ENCODE data around the gene IL1RN.

The IL1RN gene

DNA sequence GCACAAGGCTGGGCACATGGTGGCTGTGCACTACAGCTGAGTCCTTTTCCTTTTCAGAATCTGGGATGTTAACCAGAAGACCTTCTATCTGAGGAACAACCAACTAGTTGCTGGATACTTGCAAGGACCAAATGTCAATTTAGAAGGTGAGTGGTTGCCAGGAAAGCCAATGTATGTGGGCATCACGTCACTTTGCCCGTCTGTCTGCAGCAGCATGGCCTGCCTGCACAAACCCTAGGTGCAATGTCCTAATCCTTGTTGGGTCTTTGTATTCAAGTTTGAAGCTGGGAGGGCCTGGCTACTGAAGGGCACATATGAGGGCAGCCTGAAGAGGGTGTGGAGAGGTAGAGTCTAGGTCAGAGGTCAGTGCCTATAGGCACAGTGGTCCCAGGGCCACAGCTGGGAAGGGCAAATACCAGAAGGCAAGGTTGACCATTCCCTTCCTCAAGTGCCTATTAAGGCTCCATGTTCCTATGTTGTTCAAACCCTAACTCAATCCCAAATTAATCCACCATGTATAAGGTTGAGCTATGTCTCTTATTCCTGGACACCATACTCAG lies 2.2 kb downstream of the IL1RN start:
- DNase-seq (ENCODE audit: low spot score), result no peak

DNA sequence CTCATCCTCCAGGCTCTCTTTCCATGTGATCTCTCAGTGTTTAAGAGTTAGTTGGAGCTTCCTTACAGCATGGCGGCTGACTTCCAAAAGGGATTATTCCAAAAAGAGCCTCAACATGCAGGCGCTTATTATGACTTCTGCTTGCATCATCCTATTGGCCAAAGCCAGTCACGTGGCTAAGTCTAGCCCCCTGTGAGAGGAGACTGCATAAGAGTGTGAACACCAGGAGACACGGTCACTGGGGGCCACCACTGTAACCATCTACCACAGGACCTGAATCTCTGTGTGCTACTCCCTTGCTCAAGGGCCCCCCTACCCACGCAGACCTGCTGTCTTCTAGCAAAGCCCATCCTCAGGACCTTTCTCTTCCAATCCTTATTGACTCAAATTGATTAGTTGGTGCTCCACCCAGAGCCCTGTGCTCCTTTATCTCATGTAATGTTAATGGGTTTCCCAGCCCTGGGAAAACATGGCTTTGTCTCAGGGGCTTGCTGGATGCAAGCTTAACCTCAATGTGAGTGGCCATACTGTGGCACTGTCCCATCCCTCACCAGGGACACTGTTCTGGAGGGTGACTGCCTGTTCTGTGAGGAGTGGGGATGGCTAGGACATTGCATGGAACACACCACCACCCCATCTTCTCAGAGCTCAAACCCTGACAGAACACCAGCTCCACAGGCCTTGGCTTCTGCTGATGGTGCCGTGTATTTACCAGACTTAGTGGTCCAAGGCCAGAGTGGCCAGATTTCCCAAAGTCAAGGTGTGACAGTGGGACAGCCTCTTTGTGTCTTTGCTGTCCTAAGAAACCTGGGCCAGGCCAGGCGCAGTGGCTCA lies 4.2 kb downstream of the IL1RN start:
- no peak for DNase-seq (ENCODE audit: low spot score)

- DNase-seq (ENCODE audit: low spot score), result no peak
Observed at GRCh38 chr2:113132414-113133021, 5.1 kb downstream of the IL1RN start.

DNA sequence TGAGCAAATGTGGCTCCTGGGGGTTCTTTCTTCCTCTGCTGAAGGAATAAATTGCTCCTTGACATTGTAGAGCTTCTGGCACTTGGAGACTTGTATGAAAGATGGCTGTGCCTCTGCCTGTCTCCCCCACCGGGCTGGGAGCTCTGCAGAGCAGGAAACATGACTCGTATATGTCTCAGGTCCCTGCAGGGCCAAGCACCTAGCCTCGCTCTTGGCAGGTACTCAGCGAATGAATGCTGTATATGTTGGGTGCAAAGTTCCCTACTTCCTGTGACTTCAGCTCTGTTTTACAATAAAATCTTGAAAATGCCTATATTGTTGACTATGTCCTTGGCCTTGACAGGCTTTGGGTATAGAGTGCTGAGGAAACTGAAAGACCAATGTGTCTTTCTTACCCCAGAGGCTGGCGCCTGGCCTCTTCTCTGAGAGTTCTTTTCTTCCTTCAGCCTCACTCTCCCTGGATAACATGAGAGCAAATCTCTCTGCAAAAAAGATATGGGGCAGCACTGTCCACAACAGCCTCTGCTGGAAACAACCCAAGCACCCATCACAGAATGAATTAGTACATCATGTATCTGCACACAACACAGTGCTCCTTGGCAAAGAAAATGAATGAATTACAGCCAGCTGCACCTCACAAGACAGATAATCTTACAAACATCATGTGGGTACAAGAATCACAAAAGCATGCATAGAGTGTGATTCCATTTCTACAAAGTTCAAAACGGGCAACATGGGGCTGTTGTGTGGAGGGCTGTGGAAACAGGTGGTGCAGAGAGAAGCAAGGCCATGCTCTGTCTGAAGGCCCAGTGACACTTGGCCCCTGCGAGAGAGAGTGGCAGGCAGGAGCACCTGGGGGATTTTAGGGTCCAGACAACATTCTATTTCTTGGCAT lies 6.6 kb downstream of the IL1RN start:
- DNase-seq (ENCODE audit: low spot score), result no peak

DNA sequence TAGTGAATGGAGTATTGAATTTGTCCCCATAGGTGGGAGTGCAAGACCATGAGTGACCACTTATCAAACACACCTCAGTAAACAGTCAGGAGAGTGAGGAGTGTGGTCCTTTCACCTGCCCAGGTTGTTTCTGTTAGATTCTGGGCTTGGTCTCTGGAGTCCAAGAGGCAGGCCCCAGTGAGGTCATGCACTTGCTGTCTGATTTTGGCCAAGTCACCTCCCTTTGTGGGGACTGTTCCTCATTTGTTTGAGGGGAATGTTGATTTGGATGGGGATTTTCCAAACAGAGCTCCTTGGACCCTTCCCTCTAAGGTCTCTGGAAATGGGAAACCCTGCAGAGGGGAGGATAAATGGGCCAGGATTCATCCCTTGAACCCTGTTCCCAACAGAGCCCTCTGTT lies 7.3 kb downstream of the IL1RN start:
- DNase-seq (ENCODE audit: low spot score), result no peak

- DNase-seq (ENCODE audit: low spot score), result no peak
Observed at GRCh38 chr2:113135317-113135716, 7.9 kb downstream of the IL1RN start.

DNA sequence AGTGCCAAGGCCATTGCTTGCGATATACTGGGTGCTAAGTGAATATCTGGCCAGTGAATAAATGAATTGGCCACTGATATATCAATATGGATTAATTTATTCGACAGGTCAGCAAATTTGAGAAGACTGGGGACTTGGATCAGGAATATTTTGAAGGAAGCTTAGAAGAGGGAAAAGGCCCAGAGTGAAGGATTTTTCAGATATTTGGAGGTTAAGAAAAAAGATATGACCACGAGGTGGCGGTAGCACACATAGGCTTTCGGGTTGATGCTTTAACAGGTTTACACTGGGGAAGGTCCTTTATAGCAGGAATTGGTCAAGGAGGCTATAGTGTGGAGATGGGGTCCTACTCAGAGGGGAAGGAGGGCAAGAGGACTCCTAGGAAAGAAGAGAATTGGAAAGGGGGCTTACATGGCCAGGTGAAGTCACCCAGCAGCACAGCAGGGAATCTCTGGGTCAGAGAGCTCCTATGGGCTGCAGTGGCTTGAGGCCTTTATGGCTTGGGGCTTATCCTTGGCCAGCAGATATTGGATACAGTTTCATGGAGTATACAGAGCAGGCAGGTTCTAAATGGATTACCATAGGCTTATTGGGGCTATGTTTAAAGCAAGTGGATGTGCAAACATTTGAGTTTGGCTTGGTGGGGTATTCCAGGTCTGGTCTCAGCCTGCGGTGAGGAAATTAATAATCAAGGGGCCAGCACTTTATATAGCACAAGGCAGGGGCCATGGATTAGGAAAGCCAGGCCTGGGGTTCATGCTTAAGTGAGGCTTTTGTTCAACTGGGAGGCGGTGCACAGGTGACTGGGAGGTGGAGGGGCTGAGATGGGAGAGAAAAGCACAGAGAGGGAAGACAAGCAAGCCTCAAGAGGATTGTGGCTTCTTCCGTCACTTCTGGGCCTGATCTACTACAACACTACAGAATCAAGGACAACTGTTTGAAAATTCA lies 9.7 kb downstream of the IL1RN start:
- DNase-seq (ENCODE audit: low spot score), result no peak

GRCh38 chr2:113137827-113138226 lies 10.4 kb downstream of the IL1RN start:
- DNase-seq (ENCODE audit: low spot score), result no peak

DNA sequence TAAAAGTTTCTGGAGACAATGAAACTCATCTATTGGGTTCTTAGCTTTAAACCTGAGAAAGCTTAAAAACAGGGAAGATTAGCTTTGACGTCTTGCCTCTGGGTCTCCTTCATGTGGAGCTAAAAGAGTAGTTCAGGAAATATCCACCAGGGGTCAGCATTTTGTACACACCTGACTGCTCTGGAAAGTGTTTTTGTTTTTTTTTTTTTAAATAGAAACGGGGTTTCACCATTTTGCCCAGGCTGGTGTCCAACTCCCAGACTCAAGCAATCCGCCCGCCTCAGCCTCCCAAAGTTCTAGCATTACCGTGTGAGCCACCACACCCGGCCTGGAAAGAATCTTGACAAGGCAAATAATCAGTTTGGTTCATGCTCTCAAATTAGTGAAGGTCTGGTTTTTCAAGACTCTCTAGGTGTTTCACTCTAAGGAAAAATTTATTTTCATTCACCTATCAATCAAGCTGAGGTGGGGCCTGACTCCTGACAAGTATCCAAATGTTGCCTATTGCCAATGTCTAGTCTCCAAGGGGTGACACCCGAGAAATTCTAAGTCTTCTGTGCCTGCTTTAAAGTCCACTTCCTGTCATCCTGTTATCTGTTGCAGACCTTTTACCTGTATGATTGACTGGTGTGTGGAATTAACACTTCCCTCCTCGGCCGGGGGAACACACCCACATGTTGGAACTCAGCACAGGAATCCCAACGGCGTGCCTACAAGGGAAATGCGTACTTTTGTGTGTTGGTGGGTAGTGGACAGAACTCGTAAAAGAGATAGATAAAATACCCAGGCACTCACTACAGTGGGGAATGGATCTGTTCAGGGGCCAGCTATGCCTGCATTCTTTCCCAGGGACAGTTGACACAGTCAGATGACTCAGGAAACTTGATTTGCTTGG lies 11.3 kb downstream of the IL1RN start:
- DNase-seq (ENCODE audit: low spot score), result peak; percentile 51

DNA sequence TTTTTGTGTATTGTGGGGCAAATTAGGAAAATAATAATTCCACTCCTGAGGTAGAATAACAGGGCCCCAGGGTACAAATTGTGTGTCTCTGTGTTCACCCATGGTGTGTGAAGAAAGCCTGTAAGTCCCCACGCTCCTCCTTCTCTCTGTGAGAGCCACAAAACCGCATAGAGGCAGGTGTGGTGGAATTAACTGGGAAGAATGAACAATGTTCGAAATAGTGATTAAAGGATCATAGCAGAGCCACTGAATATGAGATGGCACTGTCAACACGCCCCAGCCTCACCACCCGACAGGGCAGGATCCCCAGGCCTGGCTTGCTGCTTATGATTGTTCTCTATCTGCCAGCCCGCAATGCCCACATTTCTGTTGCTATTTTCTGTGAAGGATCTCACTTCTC lies 14.1 kb downstream of the IL1RN start:
- DNase-seq (ENCODE audit: low spot score), result no peak

GRCh38 chr2:113142290-113142689 lies 14.9 kb downstream of the IL1RN start:
- DNase-seq (ENCODE audit: low spot score), result no peak

- no peak for DNase-seq (ENCODE audit: low spot score)
Observed at GRCh38 chr2:113144259-113144658, 16.9 kb downstream of the IL1RN start.

DNA sequence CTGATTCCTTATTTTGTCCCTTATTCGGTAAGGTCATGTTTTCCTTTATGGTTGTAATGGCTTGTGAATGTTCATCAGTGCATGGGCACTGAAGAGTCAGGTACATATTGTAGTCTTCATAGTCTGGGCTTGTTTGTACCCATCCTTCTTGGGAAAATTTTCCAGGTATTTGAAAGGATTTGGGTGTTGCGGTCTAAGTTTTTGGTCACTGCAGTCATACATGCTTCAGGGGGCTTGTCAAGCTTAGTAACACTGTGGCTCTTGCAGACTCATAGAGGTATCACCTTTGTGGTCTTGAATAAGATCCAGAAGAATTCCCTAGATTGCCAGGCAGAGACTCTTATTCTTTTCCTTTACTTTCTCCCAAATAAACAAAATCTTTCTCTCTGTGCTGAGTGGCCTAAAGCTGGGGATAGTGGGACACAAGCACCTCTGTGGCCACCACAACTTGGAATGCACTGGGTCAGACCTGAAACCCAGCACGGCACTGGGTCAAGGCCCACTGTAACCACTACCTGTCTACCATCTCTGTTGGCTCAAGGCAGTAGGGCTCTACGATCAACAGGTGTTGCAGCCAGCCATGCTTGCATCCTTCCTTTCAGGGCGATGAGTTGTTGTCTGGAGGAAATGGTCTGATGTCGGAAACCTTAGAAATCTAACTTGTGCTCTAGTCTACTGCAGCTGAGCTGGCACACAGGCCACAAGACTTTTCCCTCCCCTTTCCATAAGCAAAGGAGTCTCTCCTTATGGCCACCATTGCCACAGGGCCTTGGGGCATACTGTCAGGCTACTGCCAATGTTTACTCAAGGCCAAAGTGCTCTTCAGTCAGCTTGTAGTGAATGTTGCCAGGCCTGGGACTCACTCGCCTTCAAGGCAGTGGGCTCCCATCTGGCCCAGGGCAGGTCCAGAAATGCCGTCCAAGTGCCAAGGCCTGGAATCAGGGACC lies 21.5 kb downstream of the IL1RN start:
- DNase-seq (ENCODE audit: low spot score), result no peak

DNA sequence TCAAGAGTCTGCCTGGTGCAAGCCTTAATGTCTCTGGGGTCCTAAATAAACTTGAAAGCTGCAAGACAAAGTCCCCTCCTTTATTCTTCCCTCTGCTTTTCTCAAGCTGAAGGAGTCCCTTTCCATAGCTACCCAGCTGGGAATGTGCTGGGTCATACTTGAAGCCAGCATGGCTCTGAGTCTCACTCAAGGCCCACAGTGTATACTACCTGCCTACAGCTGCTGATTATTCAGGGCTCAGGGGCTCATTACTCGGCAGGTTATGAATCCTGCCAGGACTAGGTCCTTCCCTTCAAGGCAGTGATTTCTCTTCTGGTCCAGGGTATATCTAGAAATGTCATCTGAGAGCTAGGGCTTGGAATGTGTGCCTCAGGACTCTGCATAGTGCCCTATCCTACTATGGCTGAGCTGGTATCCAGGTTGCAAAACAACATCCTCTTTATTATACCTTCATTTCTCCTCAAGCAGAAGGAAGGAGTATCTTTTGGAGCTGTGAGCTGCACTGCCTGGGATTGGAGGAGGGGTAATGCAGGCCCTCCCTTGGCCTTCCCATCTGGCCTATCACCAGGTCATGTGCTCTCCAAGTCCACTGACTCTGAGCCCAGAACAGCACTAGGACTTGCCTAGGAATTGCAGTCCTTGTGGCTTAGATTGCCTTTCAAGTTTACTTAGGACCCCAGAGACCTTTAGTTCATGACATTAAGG lies 22.3 kb downstream of the IL1RN start:
- DNase-seq (ENCODE audit: low spot score), result no peak

DNA sequence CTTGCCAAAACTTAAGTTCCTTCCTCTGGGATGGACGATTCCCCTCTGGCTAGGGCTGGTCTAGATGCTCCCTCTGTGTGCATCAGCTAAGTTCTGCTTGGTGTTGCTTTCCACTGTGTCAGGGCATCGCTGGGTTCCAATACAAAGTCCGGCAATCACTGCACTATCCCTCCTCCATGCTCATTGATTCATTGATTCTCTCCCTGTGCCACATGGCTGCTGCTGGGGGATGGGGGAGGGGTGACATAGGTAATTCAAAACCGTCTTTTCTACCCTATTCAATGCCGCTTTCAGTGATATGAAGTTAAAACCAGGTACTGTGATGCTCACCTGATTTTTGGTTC lies 22.8 kb downstream of the IL1RN start:
- no peak for DNase-seq (ENCODE audit: low spot score)

DNA sequence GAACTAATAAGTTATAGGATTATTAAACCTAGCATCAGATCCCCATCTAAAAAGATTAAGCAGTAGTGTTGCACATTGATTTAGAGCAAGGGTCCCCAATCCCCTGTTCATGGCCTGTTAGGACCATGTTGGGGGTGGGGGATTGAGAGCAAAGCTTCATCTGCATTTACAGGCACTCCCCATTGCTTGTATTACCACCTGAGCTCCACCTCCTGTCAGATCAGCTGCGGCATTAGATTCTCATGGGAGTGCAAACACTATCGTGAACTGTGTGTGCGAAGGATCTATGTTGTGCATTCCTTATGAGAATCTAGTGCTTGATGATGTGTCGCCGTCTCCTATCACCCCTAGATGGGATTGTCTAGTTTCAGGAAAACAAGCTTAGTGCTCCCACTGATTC lies 27.9 kb downstream of the IL1RN start:
- no peak for DNase-seq (ENCODE audit: low spot score)

GRCh38 chr2:113156278-113157117 lies 29.1 kb downstream of the IL1RN start:
- peak; percentile 56 for DNase-seq (ENCODE audit: low spot score)
